Stomach smooth muscle (tissue), 2 donors: ENCODE measurements around the gene MGRN1.
A peak's percentile ranks its signal among the peaks of the same experiment; 100 is the strongest.

Experiments used
- H3K27ac ChIP-seq: one replicate; pipeline ENCODE4 v1.7.0; 2013; ENCODE audit warnings: mild to moderate bottlenecking, low read length, inconsistent platforms
- H3K27me3 ChIP-seq, 2 donors: one replicate each; pipeline ENCODE4 v1.7.0; 2013; ENCODE audit warnings: low read length in 2 of 2; ENCODE audit not compliant: insufficient read depth in 2 of 2, control insufficient read depth in 1 of 2
- H3K36me3 ChIP-seq, 2 donors: one replicate each; pipeline ENCODE4 v1.7.0; 2013; ENCODE audit warnings: low read length in 2 of 2; ENCODE audit not compliant: control insufficient read depth in 2 of 2, insufficient read depth in 2 of 2
- H3K4me1 ChIP-seq: one replicate; pipeline ENCODE4 v1.7.0; 2013; ENCODE audit warnings: low read length; ENCODE audit not compliant: control insufficient read depth, insufficient read depth
- H3K4me3 ChIP-seq, 2 donors: one replicate each; pipeline ENCODE4 v1.7.0; 2013; ENCODE audit warnings: low read length in 2 of 2
- H3K9ac ChIP-seq, 2 donors: one replicate each; pipeline ENCODE4 v1.7.0; 2013; ENCODE audit warnings: low read length in 2 of 2, mild to moderate bottlenecking in 1 of 2
- H3K9me3 ChIP-seq, 2 donors: one replicate each; pipeline ENCODE4 v1.7.0; 2013; ENCODE audit warnings: low read length in 2 of 2; ENCODE audit not compliant: control insufficient read depth in 2 of 2
- donor health status: healthy.
- donor health status: Pancreatic carcinoma.

MGRN1 gene

DNA sequence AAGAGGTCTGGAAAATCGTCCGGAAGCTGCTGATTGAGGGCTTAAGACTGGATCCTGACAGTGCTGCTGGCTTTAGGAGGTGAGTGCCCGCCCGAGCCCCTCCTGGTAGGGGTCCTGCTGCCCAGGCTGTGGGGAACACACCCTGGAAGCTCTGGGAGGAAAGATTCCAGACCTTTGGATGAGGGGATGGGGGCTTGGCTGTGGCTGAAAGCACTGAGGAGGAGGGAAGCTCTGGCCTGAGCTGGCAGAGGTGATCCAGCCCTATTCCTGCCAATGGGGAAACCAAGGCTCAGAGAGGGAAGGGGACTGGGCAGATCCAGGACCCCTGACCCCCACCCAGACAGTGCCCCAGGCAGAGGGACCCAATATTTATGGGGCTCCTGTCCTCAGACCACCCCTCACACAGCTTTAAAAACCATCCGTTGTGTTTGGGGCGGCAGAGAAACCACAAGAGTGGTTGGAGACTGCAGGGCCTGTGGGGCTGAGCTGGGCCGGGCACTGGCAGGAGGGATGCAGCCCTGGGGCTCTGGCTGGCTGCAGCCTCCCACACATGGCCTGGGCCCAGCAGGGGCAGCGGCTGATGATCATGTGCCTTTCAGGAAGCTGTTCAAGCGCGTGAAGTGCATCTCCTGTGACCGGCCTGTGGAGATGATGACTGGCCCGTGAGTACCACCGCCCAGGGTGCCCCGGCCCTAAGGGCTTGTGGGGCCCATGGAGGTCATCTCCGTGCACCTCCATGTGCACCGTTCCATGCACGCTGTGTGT, 32.7 kb upstream of the MGRN1 start:
- Histone ChIP-seq H3K9ac (no peak overlapping the region), H3K27me3 (peaks cover 0 to 7% of the 10 kb centered on the region in 2 donors), H3K27ac (no peak overlapping the region), H3K9me3 (peaks cover 0 to 3% of the 10 kb centered on the region in 2 donors), H3K36me3 (no peaks in the 10 kb centered on the region), H3K4me1 (no peaks in the 10 kb centered on the region), H3K4me3 (no peak overlapping the region)

DNA sequence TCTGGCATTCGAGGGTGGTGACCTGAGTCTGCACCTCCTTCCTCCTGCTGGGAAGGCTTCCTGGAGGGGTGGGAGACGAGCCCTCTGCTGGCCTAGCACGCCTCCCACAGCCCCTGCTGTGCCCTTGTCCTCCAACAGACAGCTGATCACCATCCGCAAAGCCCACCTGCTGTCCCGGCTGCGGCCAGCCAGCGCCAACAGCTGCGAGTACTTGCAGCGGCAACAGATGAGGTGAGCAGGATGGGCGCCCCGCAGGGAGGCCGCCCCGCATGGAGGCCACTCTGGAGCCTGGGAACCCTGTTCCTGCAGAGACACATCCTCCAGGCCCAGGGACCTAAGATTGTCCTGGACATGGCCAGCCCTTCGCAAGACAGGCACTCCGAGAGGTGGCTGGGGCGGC, 31.5 kb upstream of the MGRN1 start:
- H3K9me3 ChIP-seq: peaks cover 0 to 2% of the 10 kb centered on the region in 2 donors
- H3K9ac ChIP-seq: no peak overlapping the region
- H3K27ac ChIP-seq: no peak overlapping the region
- no peaks in the 10 kb centered on the region for H3K36me3 ChIP-seq
- H3K27me3 ChIP-seq: peaks cover 0 to 6% of the 10 kb centered on the region in 2 donors
- no peaks in the 10 kb centered on the region for H3K4me1 ChIP-seq
- no peak overlapping the region for H3K4me3 ChIP-seq

DNA sequence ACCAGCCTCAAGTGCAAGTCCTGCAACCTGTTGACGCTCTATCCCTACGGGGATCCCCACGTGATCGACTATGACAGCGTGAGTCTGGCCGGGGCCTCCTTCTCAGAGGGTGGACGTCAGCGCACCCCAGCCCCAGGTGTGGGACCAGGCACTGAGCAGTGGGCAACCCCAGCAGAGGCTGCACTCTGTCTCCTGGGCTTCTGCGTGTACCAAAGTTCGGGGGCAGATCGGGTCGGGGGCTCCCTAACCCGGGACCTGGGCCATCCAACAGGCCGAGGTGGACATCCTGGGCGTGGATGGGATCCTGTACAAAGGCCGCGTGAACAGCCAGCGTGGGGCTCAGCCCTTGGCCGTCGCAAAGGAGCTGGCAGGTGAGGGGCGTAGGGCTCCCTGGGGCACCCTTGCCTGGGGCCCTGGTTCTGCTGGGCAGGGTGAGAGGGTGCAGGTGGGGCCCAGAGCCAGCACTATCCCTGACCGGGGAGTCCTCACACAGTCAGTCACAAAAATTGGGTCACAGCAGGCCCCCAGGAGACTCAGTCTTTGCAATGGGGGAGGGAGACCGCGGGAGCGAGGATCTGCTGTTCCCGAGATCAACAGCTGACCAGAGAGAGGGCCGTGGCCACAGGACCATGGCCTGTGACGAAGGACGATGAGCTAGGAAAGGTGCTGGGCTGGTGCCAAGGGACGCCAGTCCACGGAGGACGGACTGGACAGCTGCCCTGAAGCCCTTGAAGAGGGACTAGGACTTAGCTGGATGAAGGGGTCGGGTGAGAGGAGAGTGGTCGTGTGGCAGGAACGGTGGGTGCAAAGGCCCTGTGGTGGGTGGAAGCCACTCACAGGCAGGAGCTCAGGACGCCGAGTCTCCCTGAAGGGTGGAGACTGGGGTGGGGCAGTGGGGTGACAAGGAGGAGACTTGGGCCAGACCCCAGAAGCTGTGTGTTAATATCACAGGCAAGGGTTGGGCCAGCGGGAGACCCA, 29.9 kb upstream of the MGRN1 start:
- Histone ChIP-seq H3K36me3 (no peaks in the 10 kb centered on the region), H3K9me3 (no peaks in the 10 kb centered on the region), H3K27ac (no peak overlapping the region), H3K4me3 (no peak overlapping the region), H3K9ac (no peak overlapping the region), H3K4me1 (no peaks in the 10 kb centered on the region), H3K27me3 (peaks cover 0 to 5% of the 10 kb centered on the region in 2 donors)

DNA sequence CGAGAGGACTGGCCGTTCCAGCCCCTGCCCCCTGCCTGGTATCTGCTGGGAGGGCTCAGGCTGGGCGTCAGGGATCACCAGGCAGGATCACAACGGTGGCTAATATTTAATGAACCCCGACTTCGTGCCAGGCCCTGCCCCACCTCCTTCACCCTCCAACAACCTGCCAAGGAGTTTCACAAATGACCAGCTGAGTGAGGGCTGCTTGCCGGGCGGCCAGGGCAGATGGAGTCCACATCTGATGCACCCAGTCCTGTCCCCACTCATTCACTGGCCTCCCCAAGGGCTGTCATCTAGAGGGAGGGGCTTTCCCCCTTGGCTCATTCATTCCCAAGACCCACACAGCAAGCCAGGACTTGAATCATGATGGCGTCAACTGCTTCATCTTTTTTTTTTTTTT, 27.5 kb upstream of the MGRN1 start:
- Histone ChIP-seq H3K27me3 (peaks cover 5 to 8% of the 10 kb centered on the region in 2 donors), H3K9ac (no peak overlapping the region), H3K27ac (no peak overlapping the region), H3K36me3 (no peaks in the 10 kb centered on the region), H3K9me3 (no peaks in the 10 kb centered on the region), H3K4me3 (no peak overlapping the region), H3K4me1 (peaks cover 10% of the 10 kb centered on the region)

DNA sequence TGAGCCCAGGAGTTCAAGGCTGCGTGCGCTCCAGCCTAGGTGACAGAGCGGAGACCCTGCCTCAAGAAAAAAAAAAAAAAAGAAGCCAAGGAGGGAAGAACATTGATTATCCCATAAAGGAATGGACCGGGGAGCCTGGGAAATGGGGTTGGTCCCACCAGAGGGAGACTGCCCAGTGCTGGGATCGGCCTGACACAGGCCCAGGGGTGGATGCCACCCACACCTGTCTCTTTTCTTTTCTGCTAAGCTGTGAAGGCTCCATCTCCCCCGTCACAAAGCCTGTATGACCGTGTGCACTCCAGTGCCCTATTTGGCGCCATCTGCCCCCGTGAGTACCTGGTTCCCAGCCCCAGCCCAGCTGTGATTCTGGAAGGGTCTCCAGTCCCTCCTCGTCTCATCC, 25.6 kb upstream of the MGRN1 start:
- Histone ChIP-seq H3K4me3 (no peak overlapping the region), H3K27me3 (peaks cover 2 to 8% of the 10 kb centered on the region in 2 donors)

DNA sequence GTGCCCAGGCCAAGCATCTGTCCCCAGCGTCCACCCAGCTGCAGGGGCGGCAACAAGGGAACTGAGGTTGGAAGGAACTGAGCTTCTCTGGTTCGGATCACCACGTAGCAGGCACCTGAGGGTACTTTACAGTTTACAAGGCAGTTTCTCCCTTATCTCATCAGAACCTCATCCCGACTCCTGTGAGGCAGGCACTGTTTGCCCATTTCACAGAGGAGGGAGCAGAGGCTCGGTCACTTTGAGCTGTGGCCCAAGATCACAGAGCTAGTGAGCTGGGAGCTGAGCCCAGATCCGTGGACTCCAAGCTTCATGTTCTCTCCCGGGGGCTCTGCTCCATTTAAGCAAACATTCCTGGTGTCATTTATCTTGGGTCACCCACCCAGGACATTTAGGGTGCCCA, 25.1 kb upstream of the MGRN1 start:
- no peak overlapping the region for H3K9ac ChIP-seq
- H3K36me3 ChIP-seq: no peaks in the 10 kb centered on the region
- H3K27ac ChIP-seq: no peak overlapping the region
- H3K4me3 ChIP-seq: no peak overlapping the region
- peaks cover 2 to 8% of the 10 kb centered on the region in 2 donors for H3K27me3 ChIP-seq
- H3K9me3 ChIP-seq: no peaks in the 10 kb centered on the region
- peaks cover 13% of the 10 kb centered on the region for H3K4me1 ChIP-seq

More for the DNA sequence above, 25.6 kb upstream of the MGRN1 start:
- H3K27ac ChIP-seq: no peak overlapping the region
- H3K9me3 ChIP-seq: no peaks in the 10 kb centered on the region
- H3K9ac ChIP-seq: no peak overlapping the region
- peaks cover 13% of the 10 kb centered on the region for H3K4me1 ChIP-seq
- H3K36me3 ChIP-seq: no peaks in the 10 kb centered on the region

DNA sequence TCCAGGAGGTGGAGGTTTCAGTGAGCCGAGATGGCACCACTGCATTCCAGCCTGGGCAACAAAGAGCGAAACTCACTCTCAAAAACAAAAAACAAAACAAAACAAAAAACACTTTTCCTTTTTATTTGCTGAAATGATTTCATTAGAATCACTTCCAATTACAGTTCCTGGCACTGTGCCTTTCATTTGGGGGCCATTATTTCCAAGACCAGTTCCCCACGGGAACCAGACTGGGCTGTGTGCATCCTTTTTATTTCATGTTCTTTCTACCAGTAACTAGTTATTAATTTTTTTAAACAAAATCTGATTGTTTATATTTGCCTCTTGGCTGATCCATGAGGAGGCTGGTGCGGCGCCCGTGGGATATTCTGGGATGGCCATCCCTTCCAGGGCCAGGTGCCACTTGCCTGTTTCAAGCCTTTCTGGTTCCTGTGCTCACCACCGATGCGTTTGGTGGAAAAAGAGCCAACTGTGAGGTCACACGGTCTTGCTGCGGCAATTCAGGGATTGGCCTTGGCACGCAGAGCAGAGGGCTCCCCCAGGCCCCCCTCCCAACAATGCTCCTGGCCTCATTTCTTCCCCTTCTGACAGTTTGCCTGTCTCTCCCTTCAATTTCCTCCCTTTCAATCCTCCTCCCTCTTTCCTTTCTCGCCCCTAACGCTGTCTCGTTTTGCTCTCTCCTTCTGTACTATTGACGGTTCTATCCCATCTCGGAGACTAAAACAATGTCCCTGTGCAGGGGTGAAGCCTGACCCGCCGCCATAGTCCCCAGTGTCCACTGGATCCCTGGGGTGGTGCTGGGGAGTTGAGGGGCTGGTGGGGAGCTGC, 23.4 kb upstream of the MGRN1 start:
- peaks cover 13% of the 10 kb centered on the region for H3K4me1 ChIP-seq
- peaks cover 2 to 8% of the 10 kb centered on the region in 2 donors for H3K27me3 ChIP-seq
- H3K27ac ChIP-seq: no peak overlapping the region
- peak overlapping the region in 1 of 2 donors; percentile 47 for H3K4me3 ChIP-seq
- H3K9me3 ChIP-seq: no peaks in the 10 kb centered on the region
- no peaks in the 10 kb centered on the region for H3K36me3 ChIP-seq
- H3K9ac ChIP-seq: peak overlapping the region; percentile 17 to 29

DNA sequence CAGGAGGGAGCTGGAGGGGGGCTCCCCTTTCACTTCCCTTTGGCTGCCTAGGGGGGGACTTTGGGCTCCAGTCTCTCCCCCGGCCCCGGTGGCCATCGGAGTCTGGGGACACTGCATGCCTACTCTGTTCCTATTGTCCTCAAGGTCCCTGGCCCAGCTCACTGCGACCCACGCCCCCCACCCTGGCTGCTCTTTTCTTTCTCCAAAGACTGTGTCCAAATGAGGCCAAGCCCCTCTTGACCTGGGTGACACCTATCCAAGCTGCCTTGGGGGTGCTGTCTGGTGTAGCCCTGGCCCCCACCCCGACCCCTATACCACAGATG, 22.8 kb upstream of the MGRN1 start:
- Histone ChIP-seq H3K27me3 (peaks cover 2 to 8% of the 10 kb centered on the region in 2 donors), H3K4me1 (peaks cover 15% of the 10 kb centered on the region), H3K4me3 (no peak overlapping the region), H3K9ac (peak overlapping the region in 1 of 2 donors; percentile 17), H3K36me3 (no peaks in the 10 kb centered on the region), H3K9me3 (no peaks in the 10 kb centered on the region), H3K27ac (no peak overlapping the region)

DNA sequence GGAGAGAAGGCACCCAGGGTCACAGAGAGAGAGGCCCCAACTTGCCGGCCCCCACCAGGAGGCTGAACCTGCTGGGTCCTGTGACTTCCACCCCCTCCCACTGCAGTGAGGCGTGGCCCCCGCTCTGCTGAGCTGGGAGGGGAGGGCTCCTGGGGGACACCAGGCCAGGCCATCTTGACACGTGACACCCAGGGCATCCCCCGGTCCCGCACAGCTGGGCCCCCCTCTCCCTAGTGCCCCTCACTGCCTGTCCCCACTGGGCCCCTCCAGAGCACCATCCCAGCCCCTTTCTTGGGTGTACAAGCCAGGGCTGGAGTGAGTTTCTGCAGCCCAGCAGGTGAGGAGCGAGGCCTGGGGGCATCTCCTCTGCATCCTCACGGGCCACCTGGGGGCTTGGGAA, 22.3 kb upstream of the MGRN1 start:
- H3K4me1 ChIP-seq: peaks cover 15% of the 10 kb centered on the region
- no peak overlapping the region for H3K27ac ChIP-seq
- no peak overlapping the region for H3K4me3 ChIP-seq
- no peaks in the 10 kb centered on the region for H3K9me3 ChIP-seq
- no peaks in the 10 kb centered on the region for H3K36me3 ChIP-seq
- peaks cover 2 to 8% of the 10 kb centered on the region in 2 donors for H3K27me3 ChIP-seq
- no peak overlapping the region for H3K9ac ChIP-seq

DNA sequence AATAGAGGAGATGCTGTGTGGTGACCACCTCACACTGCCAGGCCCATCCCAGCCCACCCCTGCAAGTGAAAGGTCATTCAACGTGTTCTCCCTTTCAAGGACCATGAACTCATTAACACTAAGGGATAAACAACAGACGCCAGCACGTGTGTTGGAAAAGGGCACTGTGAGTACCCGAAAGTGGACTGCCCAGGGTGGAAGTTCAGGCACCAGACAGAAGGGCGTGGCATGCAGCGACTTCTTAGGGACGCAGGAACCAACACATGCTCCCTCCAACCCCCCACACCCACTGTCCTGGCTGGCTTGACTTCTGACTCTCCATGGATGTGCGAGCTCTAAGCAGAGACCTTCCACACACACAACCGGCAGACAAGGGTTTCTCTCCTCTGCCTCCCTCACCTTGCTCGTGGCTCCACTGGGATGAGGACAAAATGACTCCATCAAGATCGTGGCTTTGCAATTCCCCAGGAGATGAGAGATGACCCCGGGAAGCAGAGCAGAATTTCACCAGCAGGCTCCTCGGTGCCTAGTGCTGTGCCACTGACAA, 20.9 kb upstream of the MGRN1 start:
- Histone ChIP-seq H3K27ac (no peak overlapping the region), H3K36me3 (peaks cover 3 to 4% of the 10 kb centered on the region in 2 donors), H3K4me1 (peaks cover 15% of the 10 kb centered on the region), H3K9me3 (no peaks in the 10 kb centered on the region), H3K27me3 (peaks cover 2 to 8% of the 10 kb centered on the region in 2 donors), H3K4me3 (no peak overlapping the region), H3K9ac (no peak overlapping the region)
